Keratinocyte (primary cell): ENCODE measurements around the gene KRTAP25-1. TPM values are rescaled to one million over a fixed set of nuclear protein-coding genes. Genes with fewer than 3 reads are reported as not detected.

Experiments used
- DNase-seq: peaks from one replicate; pipeline ENCODE4 v3.0.0-alpha.2; 2011; ENCODE audit warnings: low read depth, missing footprints, low spot score
- FAIRE-seq: peaks from 2 replicates; lab custom pipeline; 2011; peaks lifted over from hg19 to GRCh38; lab: Jason Lieb, UNC
- H2AFZ ChIP-seq: 2 replicates; pipeline ENCODE4 v1.6.0; 2012; ENCODE audit warnings: low read length, control low read depth, inconsistent platforms; ENCODE audit not compliant: control insufficient read depth
- H3K27ac ChIP-seq: 2 replicates; pipeline ENCODE4 v1.5.1; 2011; ENCODE audit warnings: low read length; ENCODE audit not compliant: control insufficient read depth, insufficient read depth
- H3K27me3 ChIP-seq: 3 replicates; pipeline ENCODE4 v1.6.0; 2011; ENCODE audit warnings: low read length; ENCODE audit not compliant: control insufficient read depth, insufficient read depth; ENCODE audit errors: extremely low read depth
- H3K36me3 ChIP-seq, 2 experiments: 2 replicates in 1 of 2; 3 replicates in 1 of 2; pipeline ENCODE4 v1.5.1; 2011; ENCODE audit warnings: low read length in 2 of 2, mild to moderate bottlenecking in 1 of 2; ENCODE audit not compliant: control insufficient read depth in 2 of 2, insufficient read depth in 2 of 2; ENCODE audit errors: extremely low read depth in 1 of 2
- H3K4me1 ChIP-seq: 3 replicates; pipeline ENCODE4 v1.5.1; 2011; ENCODE audit warnings: low read length; ENCODE audit not compliant: control insufficient read depth, insufficient read depth; ENCODE audit errors: extremely low read depth
- H3K4me2 ChIP-seq: 3 replicates; pipeline ENCODE4 v1.6.0; 2011; ENCODE audit warnings: low read depth, low read length; ENCODE audit not compliant: control insufficient read depth, insufficient read depth; ENCODE audit errors: extremely low read depth
- H3K4me3 ChIP-seq, 3 experiments: fragments of 200-600 bp in 1 of 3; sonication (generic) in 1 of 3; 2 replicates in 2 of 3; 3 replicates in 1 of 3; pipeline ENCODE4 v1.5.1; 2011 to 2016; ENCODE audit warnings: low read length in 3 of 3, mild to moderate bottlenecking in 3 of 3, control low read depth in 2 of 3, inconsistent platforms in 1 of 3, low read depth in 1 of 3, mixed read lengths in 1 of 3, mixed run types in 1 of 3, moderate library complexity in 1 of 3; ENCODE audit not compliant: control insufficient read depth in 2 of 3, insufficient read depth in 2 of 3; ENCODE audit errors: extremely low read depth in 1 of 3
- H3K79me2 ChIP-seq: 2 replicates; pipeline ENCODE4 v1.6.0; 2012; ENCODE audit warnings: low read length; ENCODE audit not compliant: control insufficient read depth, insufficient read depth
- H3K9ac ChIP-seq: 3 replicates; pipeline ENCODE4 v1.6.0; 2011; ENCODE audit warnings: low read length; ENCODE audit not compliant: control insufficient read depth, insufficient read depth; ENCODE audit errors: extremely low read depth
- H3K9me1 ChIP-seq: 3 replicates; pipeline ENCODE4 v1.6.0; 2011; ENCODE audit warnings: low read length; ENCODE audit not compliant: control insufficient read depth, insufficient read depth; ENCODE audit errors: extremely low read depth
- H3K9me3 ChIP-seq: 2 replicates; pipeline ENCODE4 v1.5.1; 2012; ENCODE audit warnings: low read depth, low read length; ENCODE audit not compliant: control insufficient read depth
- H4K20me1 ChIP-seq: 3 replicates; pipeline ENCODE4 v1.6.0; 2011; ENCODE audit warnings: low read length; ENCODE audit not compliant: control insufficient read depth, insufficient read depth; ENCODE audit errors: extremely low read depth
- EZH2 ChIP-seq: IDR thresholded peaks from one replicate; pipeline ENCODE4 v1.6.1; 2012; ENCODE audit warnings: inconsistent platforms, mild to moderate bottlenecking, low read length, moderate library complexity
- dilution Hi-C: fragments of 300-500 bp; cut with MboI; formaldehyde crosslinking; loops from one replicate; pipeline ENCODE4 v1.7.0; 2020; ENCODE audit warnings: low sequenced_read_pairs; ENCODE audit not compliant: extremely low pct_ligation_motif_present
- polyA plus RNA-seq, 5 experiments: library from polyadenylated mRNA; depleted of rRNA in 3 of 5; stranded (reverse) in 3 of 5; stranded (forward) in 1 of 5; unstranded in 1 of 5; fragments of >200 nt; gene quantifications; 1 replicate in 1 of 5; 2 replicates in 3 of 5; 3 replicates in 1 of 5; pipeline versions ENCODE4 v1.2.1 to v1.2.3, GENCODE V29; 2011 to 2012; ENCODE audit warnings: missing spikeins in 2 of 5, low read depth in 1 of 5, low replicate concordance in 1 of 5
- TF ChIP-seq, protein P1 (sequence below), 3 experiments: IDR thresholded peaks in 1 of 3; conservative IDR thresholded peaks in 1 of 3; optimal IDR thresholded peaks in 1 of 3; 2 replicates in 2 of 3; 3 replicates in 1 of 3; pipeline versions ENCODE3 to v1.5.1; 2011; ENCODE audit warnings: low read length in 3 of 3, mild to moderate bottlenecking in 3 of 3, moderate library complexity in 2 of 3, control low read depth in 1 of 3, inconsistent platforms in 1 of 3; ENCODE audit not compliant: insufficient read depth in 2 of 3; ENCODE audit errors: extremely low read depth in 1 of 3

KRTAP25-1 gene
- polyA plus RNA-seq, 1 donor (not counting 4 experiments of a cell fraction or from before 2014, with no cell fraction given): not detected

GRCh38 chr21:30271611-30272010, 17.7 kb downstream of the KRTAP25-1 start:
- H2AFZ ChIP-seq: no peak overlapping the region
- H3K4me1 ChIP-seq: no peaks in the 10 kb centered on the region
- H3K9ac ChIP-seq: no peak overlapping the region
- no peaks in the 10 kb centered on the region for H3K9me1 ChIP-seq
- no peaks in the 10 kb centered on the region for H3K36me3 ChIP-seq
- no peaks in the 10 kb centered on the region for H3K27me3 ChIP-seq
- H3K79me2 ChIP-seq: no peaks in the 10 kb centered on the region
- H3K27ac ChIP-seq: no peak overlapping the region
- H3K9me3 ChIP-seq: no peaks in the 10 kb centered on the region
- H4K20me1 ChIP-seq: no peaks in the 10 kb centered on the region
- dilution Hi-C loops: no loop called here
- no peak for FAIRE-seq
- no peak for DNase-seq
- no peak overlapping the region for H3K4me3 ChIP-seq
- TF ChIP-seq, protein P1, sequence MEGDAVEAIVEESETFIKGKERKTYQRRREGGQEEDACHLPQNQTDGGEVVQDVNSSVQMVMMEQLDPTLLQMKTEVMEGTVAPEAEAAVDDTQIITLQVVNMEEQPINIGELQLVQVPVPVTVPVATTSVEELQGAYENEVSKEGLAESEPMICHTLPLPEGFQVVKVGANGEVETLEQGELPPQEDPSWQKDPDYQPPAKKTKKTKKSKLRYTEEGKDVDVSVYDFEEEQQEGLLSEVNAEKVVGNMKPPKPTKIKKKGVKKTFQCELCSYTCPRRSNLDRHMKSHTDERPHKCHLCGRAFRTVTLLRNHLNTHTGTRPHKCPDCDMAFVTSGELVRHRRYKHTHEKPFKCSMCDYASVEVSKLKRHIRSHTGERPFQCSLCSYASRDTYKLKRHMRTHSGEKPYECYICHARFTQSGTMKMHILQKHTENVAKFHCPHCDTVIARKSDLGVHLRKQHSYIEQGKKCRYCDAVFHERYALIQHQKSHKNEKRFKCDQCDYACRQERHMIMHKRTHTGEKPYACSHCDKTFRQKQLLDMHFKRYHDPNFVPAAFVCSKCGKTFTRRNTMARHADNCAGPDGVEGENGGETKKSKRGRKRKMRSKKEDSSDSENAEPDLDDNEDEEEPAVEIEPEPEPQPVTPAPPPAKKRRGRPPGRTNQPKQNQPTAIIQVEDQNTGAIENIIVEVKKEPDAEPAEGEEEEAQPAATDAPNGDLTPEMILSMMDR (optimal IDR thresholded peaks at IDR 0.05 in 1 of 3, IDR thresholded peaks at IDR 0.05 in 1 of 3, conservative IDR thresholded peaks at IDR 0.05 in 1 of 3; ENCODE audit: extremely low read depth in 1 of 3, insufficient read depth in 2 of 3, low read length in 3 of 3): no peak
- TF ChIP-seq EZH2: no peak
- no peak overlapping the region for H3K4me2 ChIP-seq

DNA sequence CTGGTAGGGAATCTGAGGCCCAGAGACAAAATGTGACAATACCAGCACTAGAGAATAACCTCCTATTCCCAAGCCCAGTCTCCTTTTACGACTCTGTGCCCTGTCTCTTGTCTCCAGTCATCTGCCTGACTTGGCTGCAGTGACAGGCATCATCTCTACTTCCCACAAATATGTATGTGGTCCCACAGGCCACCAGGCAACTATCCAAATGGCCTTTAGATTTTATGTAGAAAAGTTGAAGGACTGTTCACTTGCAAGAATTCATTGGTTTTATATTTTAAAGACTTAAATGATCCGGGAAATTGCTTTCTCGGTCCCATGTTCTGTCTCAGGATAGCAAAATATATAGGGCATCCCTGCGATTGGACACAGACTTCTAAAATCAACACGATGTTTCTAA, 18.2 kb downstream of the KRTAP25-1 start:
- Histone ChIP-seq H2AFZ (no peak overlapping the region), H3K36me3 (no peaks in the 10 kb centered on the region), H3K4me1 (no peaks in the 10 kb centered on the region), H3K4me2 (no peak overlapping the region), H3K9ac (no peak overlapping the region), H3K9me3 (no peaks in the 10 kb centered on the region), H3K4me3 (no peak overlapping the region), H3K9me1 (no peaks in the 10 kb centered on the region), H3K27me3 (no peaks in the 10 kb centered on the region), H3K79me2 (no peaks in the 10 kb centered on the region), H4K20me1 (no peaks in the 10 kb centered on the region), H3K27ac (no peak overlapping the region)
- dilution Hi-C loops: no loop called here
- TF ChIP-seq EZH2: no peak
- TF ChIP-seq, protein P1 (optimal IDR thresholded peaks at IDR 0.05 in 1 of 3, IDR thresholded peaks at IDR 0.05 in 1 of 3, conservative IDR thresholded peaks at IDR 0.05 in 1 of 3; ENCODE audit: extremely low read depth in 1 of 3, insufficient read depth in 2 of 3, low read length in 3 of 3): no peak
- DNase-seq: no peak
- no peak for FAIRE-seq
